GM23248 (cell line): ENCODE data around the gene CFAP57.

Experiments
- EZH2 ChIP-seq: fragments of 200-600 bp; sonication (generic); IDR thresholded peaks from 2 replicates; pipeline ENCODE4 v1.6.1; 2018; ENCODE audit warnings: antibody characterized with exemption, mild to moderate bottlenecking; ENCODE audit not compliant: insufficient read depth, poor library complexity, severe bottlenecking
- EZH2phosphoT487 ChIP-seq: fragments of 200-600 bp; sonication (generic); IDR thresholded peaks from 2 replicates; pipeline ENCODE4 v1.6.1; 2018; ENCODE audit warnings: antibody characterized with exemption, moderate library complexity, mild to moderate bottlenecking, low read depth; ENCODE audit not compliant: insufficient read depth

- TF ChIP-seq EZH2phosphoT487 (no peak), EZH2 (no peak)
Measured at GRCh38 chr1:43214501-43215444, 42.6 kb downstream of the CFAP57 start.
